Ectodermal cell (in vitro differentiated cells): ENCODE measurements around the gene H1-8.

Source experiments
- H3K27ac ChIP-seq: 2 replicates; pipeline ENCODE4 v1.7.0; 2013; ENCODE audit warnings: mild to moderate bottlenecking, low read depth, low read length; ENCODE audit not compliant: insufficient read depth, poor library complexity, severe bottlenecking
- H3K27me3 ChIP-seq: 2 replicates; pipeline ENCODE4 v1.7.0; 2013; ENCODE audit warnings: mild to moderate bottlenecking, low read length; ENCODE audit not compliant: insufficient read depth, control insufficient read depth, poor library complexity, severe bottlenecking
- H3K36me3 ChIP-seq: one replicate; pipeline ENCODE4 v1.7.0; 2013; ENCODE audit warnings: low read length; ENCODE audit not compliant: control insufficient read depth, insufficient read depth
- H3K4me1 ChIP-seq: one replicate; pipeline ENCODE4 v1.7.0; 2013; ENCODE audit warnings: low read length; ENCODE audit not compliant: control insufficient read depth, insufficient read depth
- H3K4me3 ChIP-seq: 2 replicates; pipeline ENCODE4 v1.7.0; 2013; ENCODE audit warnings: low read depth, low read length, control low read depth; ENCODE audit not compliant: insufficient read depth
- H3K9me3 ChIP-seq: 2 replicates; pipeline ENCODE4 v1.7.0; 2013; ENCODE audit warnings: mild to moderate bottlenecking, low read length, moderate library complexity; ENCODE audit not compliant: control insufficient read depth
- WGBS, 2 experiments: methylation state at CpG; one replicate each; pipeline ENCODE4 v1.1.7; 2013; ENCODE audit warnings: missing lambda C conversion rate in 2 of 2; 5-methylcytosine and 5-hydroxymethylcytosine counted together

H1-8 gene

GRCh38 chr3:129587566-129588210, 44.7 kb downstream of the H1-8 start:
- Histone ChIP-seq H3K4me3 (no peak overlapping the region), H3K9me3 (no peaks in the 10 kb centered on the region), H3K27me3 (no peaks in the 10 kb centered on the region), H3K4me1 (peaks cover 18% of the 10 kb centered on the region), H3K27ac (no peak overlapping the region), H3K36me3 (no peaks in the 10 kb centered on the region)
- WGBS, 2 experiments: 91 to 92% methylated on average over 10 of the region's 10 CpGs

DNA sequence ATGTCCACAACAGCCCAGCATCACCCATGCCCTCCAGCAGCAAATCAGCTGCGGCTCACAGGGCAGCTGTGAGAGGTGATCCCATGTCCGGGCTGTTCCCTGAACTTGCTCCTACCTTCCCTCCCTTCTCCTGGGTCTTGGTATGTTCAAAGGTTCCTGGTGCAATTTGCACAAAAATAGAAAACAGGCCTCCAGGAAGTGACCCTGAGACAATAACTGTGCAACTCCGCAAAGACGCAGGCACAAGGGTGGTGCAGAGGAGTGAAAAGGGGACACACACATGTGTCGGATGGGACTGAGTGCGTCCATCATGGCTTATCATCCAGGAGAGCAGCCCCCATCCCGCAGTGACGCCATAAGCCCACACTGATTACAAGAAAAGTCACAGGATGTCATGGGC, 47.2 kb downstream of the H1-8 start:
- Histone ChIP-seq H3K4me1 (peaks cover 35% of the 10 kb centered on the region), H3K9me3 (no peaks in the 10 kb centered on the region), H3K27me3 (no peaks in the 10 kb centered on the region), H3K27ac (no peak overlapping the region), H3K4me3 (no peak overlapping the region), H3K36me3 (no peaks in the 10 kb centered on the region)
- WGBS, 2 experiments: 83 to 88% methylated on average over 7 to 8 of the region's 8 CpGs

- H3K9me3 ChIP-seq: no peaks in the 10 kb centered on the region
- peaks cover 48% of the 10 kb centered on the region for H3K4me1 ChIP-seq
- no peak overlapping the region for H3K4me3 ChIP-seq
- H3K27me3 ChIP-seq: no peaks in the 10 kb centered on the region
- H3K36me3 ChIP-seq: no peaks in the 10 kb centered on the region
- H3K27ac ChIP-seq: no peak overlapping the region
- 65 to 67% methylated on average over 7 to 8 of the region's 8 CpGs for WGBS, 2 experiments
Measured at GRCh38 chr3:129591932-129592331, 49.0 kb downstream of the H1-8 start.

- Histone ChIP-seq H3K36me3 (no peaks in the 10 kb centered on the region), H3K4me1 (peaks cover 54% of the 10 kb centered on the region), H3K27me3 (no peaks in the 10 kb centered on the region), H3K27ac (no peak overlapping the region), H3K4me3 (peak overlapping the region; percentile 8), H3K9me3 (no peaks in the 10 kb centered on the region)
- WGBS, 2 experiments: 9% methylated on average over 25 to 26 of the region's 26 CpGs
Measured at GRCh38 chr3:129592381-129593131, 49.6 kb downstream of the H1-8 start.

DNA sequence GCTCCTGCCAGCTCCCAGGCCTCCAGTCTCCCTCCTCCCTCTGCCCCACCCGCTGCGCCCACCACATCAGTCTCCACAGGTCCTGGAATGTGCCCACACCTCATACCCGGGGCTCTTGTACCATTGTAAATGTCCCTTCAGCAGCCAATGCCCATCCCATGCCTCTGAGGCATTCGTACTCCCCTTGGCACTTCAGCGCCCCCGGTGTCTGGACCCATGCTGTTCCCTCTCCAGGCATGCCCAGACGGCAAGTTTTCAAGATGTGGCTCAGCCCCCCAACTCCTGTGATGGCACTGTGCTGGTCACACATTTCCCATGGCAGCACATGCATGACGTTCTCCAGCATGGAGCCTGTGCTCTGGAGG, 50.2 kb downstream of the H1-8 start:
- H3K4me1 ChIP-seq: peaks cover 61% of the 10 kb centered on the region
- 66 to 70% methylated on average over 8 of the region's 8 CpGs for WGBS, 2 experiments
- H3K9me3 ChIP-seq: no peaks in the 10 kb centered on the region
- no peaks in the 10 kb centered on the region for H3K36me3 ChIP-seq
- H3K27ac ChIP-seq: no peak overlapping the region
- no peak overlapping the region for H3K4me3 ChIP-seq
- H3K27me3 ChIP-seq: no peaks in the 10 kb centered on the region

DNA sequence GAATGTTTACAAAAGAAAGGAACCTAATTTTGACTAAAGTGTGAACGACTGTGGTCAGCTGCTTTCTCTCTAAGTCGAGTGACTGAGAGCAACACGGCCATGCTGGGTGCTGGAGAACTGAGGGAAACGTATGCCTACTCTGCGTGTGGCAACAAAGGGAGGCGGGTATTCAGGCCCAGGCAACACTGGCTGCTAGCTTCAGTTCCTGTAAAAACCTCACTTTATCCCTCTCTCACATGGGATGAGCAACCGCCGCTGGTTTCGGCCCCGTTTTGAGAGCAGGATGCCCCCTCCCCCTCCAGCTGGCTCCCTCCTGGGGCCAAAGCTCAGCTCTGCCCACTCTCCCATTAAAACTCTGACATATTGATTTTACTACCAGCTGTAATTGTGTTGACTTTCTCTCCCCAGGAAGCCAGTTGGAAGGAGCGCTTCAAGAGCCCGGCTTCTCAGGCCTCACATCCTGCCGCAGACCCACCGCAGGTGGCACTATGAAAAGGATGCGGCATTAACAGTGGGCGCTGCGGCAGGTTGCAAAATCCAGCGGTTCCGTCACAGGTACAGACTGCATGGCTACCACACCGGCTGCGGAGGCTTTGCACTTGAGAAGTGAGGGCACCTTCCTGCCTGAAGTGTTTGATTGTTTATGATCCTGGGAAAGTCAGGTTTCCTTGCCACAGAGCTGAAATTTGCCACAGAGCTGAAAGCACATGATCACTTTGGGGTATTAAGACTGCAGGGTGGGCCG, 50.8 kb downstream of the H1-8 start:
- no peaks in the 10 kb centered on the region for H3K36me3 ChIP-seq
- H3K27ac ChIP-seq: no peak overlapping the region
- no peaks in the 10 kb centered on the region for H3K27me3 ChIP-seq
- no peak overlapping the region for H3K4me3 ChIP-seq
- peaks cover 66% of the 10 kb centered on the region for H3K4me1 ChIP-seq
- H3K9me3 ChIP-seq: no peaks in the 10 kb centered on the region
- WGBS, 2 experiments: 17% methylated on average over 22 of the region's 22 CpGs

DNA sequence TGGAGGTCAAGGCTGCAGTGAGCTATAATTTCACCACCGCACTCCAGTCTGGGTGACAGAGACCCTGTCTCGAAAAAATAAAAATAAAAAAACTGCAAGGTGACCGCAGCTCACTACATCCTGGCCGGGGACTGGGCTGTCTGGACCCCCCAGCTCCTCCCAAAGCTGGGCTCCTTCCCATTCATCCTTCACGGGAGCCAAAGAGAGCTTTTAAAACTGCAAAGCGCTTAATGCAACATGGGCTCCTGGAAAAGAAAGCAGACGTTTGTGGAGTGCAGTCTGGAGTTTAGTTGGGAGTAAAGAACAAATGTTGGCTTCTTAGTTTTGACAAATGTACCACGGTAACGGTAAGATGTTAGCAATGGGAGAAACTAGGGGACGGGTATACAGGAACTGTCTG, 51.4 kb downstream of the H1-8 start:
- H3K4me1 ChIP-seq: peaks cover 68% of the 10 kb centered on the region
- H3K4me3 ChIP-seq: no peak overlapping the region
- no peaks in the 10 kb centered on the region for H3K36me3 ChIP-seq
- 65 to 67% methylated on average over 9 to 10 of the region's 10 CpGs for WGBS, 2 experiments
- H3K27ac ChIP-seq: no peak overlapping the region
- H3K27me3 ChIP-seq: no peaks in the 10 kb centered on the region
- H3K9me3 ChIP-seq: no peaks in the 10 kb centered on the region

DNA sequence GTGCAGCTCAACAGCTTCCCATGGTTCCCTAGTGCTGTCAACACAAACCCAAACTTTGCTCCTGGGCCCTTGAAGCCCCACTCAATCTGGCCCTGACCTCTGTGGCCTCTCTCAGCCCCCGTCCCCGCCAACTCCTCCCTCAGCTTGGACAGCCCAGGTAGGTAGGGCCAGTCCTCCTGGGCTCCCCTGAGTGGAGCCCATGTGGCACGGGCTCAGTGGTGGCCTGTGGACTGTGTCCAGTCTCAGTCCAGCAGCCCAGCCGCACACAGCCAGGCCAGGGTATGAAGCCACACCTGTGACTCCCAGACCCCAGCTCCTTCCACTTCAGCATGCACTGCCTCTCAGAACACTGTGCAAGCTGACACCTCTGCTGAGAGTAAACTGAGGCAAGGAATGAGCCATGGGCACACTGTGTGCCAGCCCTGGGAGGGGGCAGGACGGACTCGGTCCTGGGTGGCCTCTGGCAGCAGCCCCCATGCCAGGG, 52.0 kb downstream of the H1-8 start:
- no peak overlapping the region for H3K4me3 ChIP-seq
- H3K27ac ChIP-seq: no peak overlapping the region
- no peaks in the 10 kb centered on the region for H3K9me3 ChIP-seq
- WGBS, 2 experiments: 87 to 94% methylated on average over 6 of the region's 6 CpGs
- H3K27me3 ChIP-seq: no peaks in the 10 kb centered on the region
- H3K4me1 ChIP-seq: peaks cover 70% of the 10 kb centered on the region
- no peaks in the 10 kb centered on the region for H3K36me3 ChIP-seq

DNA sequence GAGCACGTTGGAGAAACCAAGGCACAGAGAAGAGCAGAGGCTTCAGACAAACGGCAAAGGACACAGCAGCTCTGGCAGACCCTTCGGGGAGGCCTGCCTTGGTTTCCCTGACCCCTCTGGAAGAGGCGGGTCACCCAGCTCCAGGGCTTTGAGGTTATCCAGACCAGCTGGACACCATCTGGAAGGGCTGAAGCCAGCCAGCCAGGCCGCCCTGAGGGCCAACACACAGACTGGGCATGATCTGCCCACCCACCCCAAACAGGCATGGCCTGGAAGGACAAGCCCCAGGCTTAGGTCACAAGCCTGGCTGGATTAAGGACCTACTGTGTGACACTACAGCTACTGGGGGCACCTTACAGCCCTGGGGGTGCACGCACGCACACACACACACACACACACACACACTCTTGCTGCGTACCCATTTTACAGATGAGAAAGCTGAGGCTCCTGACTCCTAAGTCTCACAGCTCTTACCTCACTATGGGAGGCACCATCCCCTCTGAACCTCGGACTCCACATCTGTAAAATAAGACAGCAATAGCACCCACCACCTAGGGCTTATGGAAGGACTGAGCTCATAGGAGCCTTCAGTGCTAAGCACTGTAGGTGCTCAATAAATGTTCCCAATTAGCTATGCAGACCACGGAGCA, 52.7 kb downstream of the H1-8 start:
- Histone ChIP-seq H3K27me3 (no peaks in the 10 kb centered on the region), H3K4me1 (peaks cover 69% of the 10 kb centered on the region), H3K27ac (no peak overlapping the region), H3K36me3 (no peaks in the 10 kb centered on the region), H3K9me3 (no peaks in the 10 kb centered on the region), H3K4me3 (no peak overlapping the region)
- 81 to 82% methylated on average over 10 of the region's 10 CpGs for WGBS, 2 experiments
